NCI-H1417 (cell line): ENCODE data around the gene IQGAP2.
"Not testable (repeated sequence)": the region's sequence is repeated elsewhere in the genome, so short reads cannot be mapped to it uniquely, and the experiment has no call there.

Experiments used
- DNase-seq, 3 experiments: peaks; one replicate each; lab custom pipeline; 2025; lab: John Stamatoyannopoulos, UW

The IQGAP2 gene

GRCh38 chr5:76542887-76543690 is 140.0 kb downstream of the IQGAP2 start:
- no peak for DNase-seq

- DNase-seq: no peak
Measured at GRCh38 chr5:76544268-76544926, 141.3 kb downstream of the IQGAP2 start.

GRCh38 chr5:76545184-76545583 is 142.1 kb downstream of the IQGAP2 start:
- DNase-seq: no peak

GRCh38 chr5:76546497-76547102 is 143.5 kb downstream of the IQGAP2 start:
- no peak for DNase-seq

GRCh38 chr5:76547242-76547890 is 144.3 kb downstream of the IQGAP2 start:
- no peak for DNase-seq

- DNase-seq: no peak
Measured at GRCh38 chr5:76547891-76548524, 144.9 kb downstream of the IQGAP2 start.

- DNase-seq: peak in 1 of 3 experiments; percentile 8
Measured at GRCh38 chr5:76548525-76549229, 145.6 kb downstream of the IQGAP2 start.

GRCh38 chr5:76550881-76551280 is 147.8 kb downstream of the IQGAP2 start:
- not testable (repeated sequence) for DNase-seq

GRCh38 chr5:76552546-76552945 is 149.5 kb downstream of the IQGAP2 start:
- no peak for DNase-seq

- DNase-seq: no peak
Measured at GRCh38 chr5:76553251-76553650, 150.2 kb downstream of the IQGAP2 start.

- DNase-seq: no peak
Measured at GRCh38 chr5:76555114-76555513, 152.0 kb downstream of the IQGAP2 start.

- DNase-seq: no peak
Measured at GRCh38 chr5:76555717-76556116, 152.6 kb downstream of the IQGAP2 start.

- no peak for DNase-seq
Measured at GRCh38 chr5:76556511-76557221, 153.6 kb downstream of the IQGAP2 start.

GRCh38 chr5:76560952-76561891 is 158.1 kb downstream of the IQGAP2 start:
- no peak for DNase-seq

- no peak for DNase-seq
Measured at GRCh38 chr5:76561959-76562358, 158.9 kb downstream of the IQGAP2 start.

GRCh38 chr5:76565009-76565408 is 161.9 kb downstream of the IQGAP2 start:
- no peak for DNase-seq

GRCh38 chr5:76570153-76570552 is 167.1 kb downstream of the IQGAP2 start:
- DNase-seq: no peak

GRCh38 chr5:76571559-76571958 is 168.5 kb downstream of the IQGAP2 start:
- no peak for DNase-seq

- DNase-seq: no peak
Measured at GRCh38 chr5:76576450-76576849, 173.4 kb downstream of the IQGAP2 start.

- no peak for DNase-seq
Measured at GRCh38 chr5:76576996-76577395, 173.9 kb downstream of the IQGAP2 start.
